Testis (tissue), 3 donors: ENCODE measurements around the gene ABCA3. TPM values are rescaled to one million over a fixed set of nuclear protein-coding genes. Genes with fewer than 3 reads are reported as not detected.

Experiments
- DNase-seq: peaks from one replicate; pipeline ENCODE4 v3.0.0-alpha.2; 2019
- H3K27ac ChIP-seq, 2 donors: fragments of 200-600 bp; sonication (generic); one replicate each; pipeline ENCODE4 v1.5.1; 2019
- H3K27me3 ChIP-seq: fragments of 200-600 bp; sonication (generic); one replicate; pipeline ENCODE4 v1.5.1; 2019
- H3K36me3 ChIP-seq: fragments of 200-600 bp; sonication (generic); one replicate; pipeline ENCODE4 v1.5.1; 2017; ENCODE audit warnings: low read depth; ENCODE audit errors: missing control alignments
- H3K4me1 ChIP-seq: fragments of 200-600 bp; sonication (generic); one replicate; pipeline ENCODE4 v1.5.1; 2019
- H3K4me3 ChIP-seq, 2 donors: fragments of 200-600 bp; sonication (generic); one replicate each; pipeline ENCODE4 v1.5.1; 2017 to 2019
- H3K9me3 ChIP-seq: fragments of 200-600 bp; sonication (generic); one replicate; pipeline ENCODE4 v1.5.1; 2017
- POLR2A ChIP-seq: fragments of 450-650 bp; IDR thresholded peaks from one replicate; pipeline ENCODE4 v1.6.1; 2017; ENCODE audit warnings: antibody characterized with exemption, mild to moderate bottlenecking, moderate library complexity
- WGBS, 2 donors: methylation state at CpG; one replicate each; pipeline ENCODE4 v1.1.5; 2018; 5-methylcytosine and 5-hydroxymethylcytosine counted together
- intact Hi-C: fragments of 100-400 bp; cut with DNase I; formaldehyde crosslinking; loops from one replicate; pipeline ENCODE4 v1.15.1; 2023; ENCODE audit warnings: low total_unique reads
- polyA plus RNA-seq: library from polyadenylated mRNA; stranded (reverse); fragments of 350-450 nt; fragmentation: Illumina TruSeq; extraction: RNeasy Lipid Tissue Mini Kit (QIAGEN cat#74804); gene quantifications from one replicate; pipeline ENCODE4 v1.2.3, GENCODE V29; 2014; ENCODE audit warnings: low read depth, low replicate concordance; ENCODE audit not compliant: insufficient read depth
- total RNA-seq, 2 donors: library from RNA; depleted of rRNA; stranded (reverse); fragments of >200 nt; gene quantifications; one replicate each; pipeline ENCODE4 v1.2.3, GENCODE V29; 2016
- TF ChIP-seq, protein P1 (sequence below), 3 experiments: fragments of 450-650 bp in 2 of 3; fragments of 200-600 bp in 1 of 3; sonication (generic) in 1 of 3; IDR thresholded peaks; one replicate each; pipeline ENCODE4 v1.5.1; 2016 to 2019; ENCODE audit warnings: antibody characterized with exemption in 3 of 3, mild to moderate bottlenecking in 2 of 3, moderate library complexity in 1 of 3

ABCA3 gene
- total and polyA plus RNA-seq, 3 donors from 2014 or later: 24.5 to 38.1 (median 35.1) TPM

DNA sequence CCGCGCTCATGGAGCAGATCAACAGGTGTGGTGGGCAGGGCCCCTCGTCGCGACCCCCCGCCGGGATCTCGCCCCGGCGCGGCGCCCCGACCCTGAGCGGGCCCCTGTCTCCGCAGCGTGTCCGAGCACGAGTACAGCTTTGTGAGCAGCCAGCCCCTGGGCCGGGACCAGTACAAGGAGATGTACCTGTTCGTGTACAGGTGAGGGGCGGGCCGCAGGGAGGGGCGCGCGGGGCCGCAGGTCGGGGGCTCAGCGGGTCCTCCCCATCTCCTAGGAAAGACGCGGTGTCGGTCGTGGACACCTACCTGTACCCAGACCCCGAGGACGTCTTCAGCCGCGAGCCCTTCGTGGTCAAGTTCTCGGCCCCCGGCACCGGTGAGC, 103.4 kb downstream of the ABCA3 start:
- no peaks in the 10 kb centered on the region for H3K27me3 ChIP-seq
- WGBS, 2 donors: 31% methylated on average over 20 of the region's 40 CpGs; no CpG with 5 or more reads in 1 of the 2 donors
- TF ChIP-seq, protein P1, sequence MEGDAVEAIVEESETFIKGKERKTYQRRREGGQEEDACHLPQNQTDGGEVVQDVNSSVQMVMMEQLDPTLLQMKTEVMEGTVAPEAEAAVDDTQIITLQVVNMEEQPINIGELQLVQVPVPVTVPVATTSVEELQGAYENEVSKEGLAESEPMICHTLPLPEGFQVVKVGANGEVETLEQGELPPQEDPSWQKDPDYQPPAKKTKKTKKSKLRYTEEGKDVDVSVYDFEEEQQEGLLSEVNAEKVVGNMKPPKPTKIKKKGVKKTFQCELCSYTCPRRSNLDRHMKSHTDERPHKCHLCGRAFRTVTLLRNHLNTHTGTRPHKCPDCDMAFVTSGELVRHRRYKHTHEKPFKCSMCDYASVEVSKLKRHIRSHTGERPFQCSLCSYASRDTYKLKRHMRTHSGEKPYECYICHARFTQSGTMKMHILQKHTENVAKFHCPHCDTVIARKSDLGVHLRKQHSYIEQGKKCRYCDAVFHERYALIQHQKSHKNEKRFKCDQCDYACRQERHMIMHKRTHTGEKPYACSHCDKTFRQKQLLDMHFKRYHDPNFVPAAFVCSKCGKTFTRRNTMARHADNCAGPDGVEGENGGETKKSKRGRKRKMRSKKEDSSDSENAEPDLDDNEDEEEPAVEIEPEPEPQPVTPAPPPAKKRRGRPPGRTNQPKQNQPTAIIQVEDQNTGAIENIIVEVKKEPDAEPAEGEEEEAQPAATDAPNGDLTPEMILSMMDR (IDR thresholded peaks at IDR 0.05): no peak
- no peak for TF ChIP-seq POLR2A
- no peaks in the 10 kb centered on the region for H3K36me3 ChIP-seq
- H3K27ac ChIP-seq: no peak overlapping the region
- H3K9me3 ChIP-seq: no peaks in the 10 kb centered on the region
- H3K4me1 ChIP-seq: peaks cover 9% of the 10 kb centered on the region
- intact Hi-C loops: no loop called here
- no peak for DNase-seq
- H3K4me3 ChIP-seq: peak overlapping the region; percentile 15 to 17

DNA sequence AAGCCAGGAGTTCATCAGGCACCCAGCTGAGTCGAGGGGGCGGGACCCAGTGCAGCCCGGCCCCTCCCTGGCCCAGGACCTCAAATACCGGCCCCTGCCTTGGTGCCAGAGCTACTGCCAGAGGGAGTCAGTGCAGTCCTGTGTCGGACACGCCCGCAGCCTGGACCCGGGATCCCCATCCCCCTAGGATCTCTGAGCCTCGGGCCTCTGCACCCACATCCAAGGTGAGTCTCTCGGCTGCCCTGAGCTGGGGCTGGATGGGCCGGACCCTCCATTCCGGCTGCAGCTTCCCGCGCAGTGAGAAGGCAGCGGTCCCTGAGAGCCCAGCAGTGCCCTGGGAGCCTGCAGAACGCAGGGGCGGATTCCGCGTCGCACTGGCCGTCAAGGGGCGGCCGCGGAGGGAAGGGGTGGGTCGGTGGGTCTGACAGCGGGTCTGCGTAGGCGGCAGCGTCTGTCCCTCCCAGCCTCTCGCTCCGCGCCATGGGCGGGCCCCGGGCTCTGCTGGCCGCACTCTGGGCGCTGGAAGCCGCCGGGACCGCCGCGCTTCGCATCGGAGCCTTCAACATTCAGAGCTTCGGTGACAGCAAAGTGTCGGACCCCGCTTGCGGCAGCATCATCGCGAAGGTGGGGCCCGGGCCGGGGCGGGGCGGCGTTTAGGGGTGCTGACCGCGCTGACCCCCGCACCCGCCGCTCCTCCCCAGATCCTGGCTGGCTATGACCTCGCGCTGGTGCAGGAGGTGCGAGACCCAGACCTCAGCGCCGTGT, 104.0 kb downstream of the ABCA3 start, which contains the start of gene DNASE1L2:
Gene DNASE1L2, plus strand, starts transcription at position 108 of the 765 bp plus-strand sequence. Its CDS starts 373 bp downstream, at position 481.
- H3K27ac ChIP-seq: no peak within 1 kb of the TSS
- H3K27me3 ChIP-seq: no peaks in the 10 kb centered on the region
- peaks cover 9% of the 10 kb centered on the region for H3K4me1 ChIP-seq
- no peak for TF ChIP-seq POLR2A
- TF ChIP-seq, protein P1 (IDR thresholded peaks at IDR 0.05): no peak
- peak within 1 kb of the TSS; percentile 15 to 17 for H3K4me3 ChIP-seq
- WGBS, 2 donors: 0 to 31% methylated on average over 8 to 27 of the region's 64 CpGs
- H3K9me3 ChIP-seq: no peaks in the 10 kb centered on the region
- DNase-seq: no peak
- H3K36me3 ChIP-seq: no peaks in the 10 kb centered on the region
- intact Hi-C loops: no loop called here

DNA sequence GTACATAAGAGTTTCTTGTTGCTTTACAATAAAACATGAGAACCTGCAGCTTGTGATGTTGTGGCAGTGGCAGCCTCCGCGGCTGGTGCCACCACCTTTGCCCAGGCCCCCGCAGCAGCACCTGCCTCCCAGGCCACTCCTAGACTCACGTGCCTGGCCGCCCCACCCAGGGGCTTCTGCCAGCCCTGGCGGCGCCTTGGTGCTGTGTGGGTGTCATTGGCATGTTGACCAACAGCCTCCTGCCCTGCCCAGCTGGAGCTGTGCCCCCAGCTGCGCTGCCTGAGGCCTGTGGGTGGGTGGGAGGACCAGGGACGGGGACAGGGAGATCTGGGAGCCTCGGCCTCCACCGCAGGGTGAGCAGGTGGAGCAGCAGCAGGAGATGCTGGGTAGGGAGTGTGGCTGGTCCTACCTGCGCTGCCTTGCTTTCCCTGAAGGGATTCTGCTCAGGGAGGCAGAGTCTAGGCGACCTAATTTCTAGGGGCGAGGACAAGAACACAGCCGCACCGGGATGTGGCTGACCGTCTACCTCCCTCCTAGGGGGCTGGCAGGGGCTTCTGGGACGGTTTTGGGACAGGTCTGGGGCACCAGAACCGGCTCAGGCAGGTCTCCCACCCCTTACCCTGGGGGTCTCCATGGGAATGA, 104.7 kb downstream of the ABCA3 start:
- no peak overlapping the region for H3K4me3 ChIP-seq
- no peak for TF ChIP-seq POLR2A
- TF ChIP-seq, protein P1 (IDR thresholded peaks at IDR 0.05): no peak
- no peaks in the 10 kb centered on the region for H3K9me3 ChIP-seq
- H3K36me3 ChIP-seq: no peaks in the 10 kb centered on the region
- H3K27me3 ChIP-seq: no peaks in the 10 kb centered on the region
- intact Hi-C loops: no loop called here
- no peak overlapping the region for H3K27ac ChIP-seq
- no peak for DNase-seq
- WGBS, 2 donors: 70 to 77% methylated on average over 13 to 19 of the region's 19 CpGs
- peaks cover 9% of the 10 kb centered on the region for H3K4me1 ChIP-seq

DNA sequence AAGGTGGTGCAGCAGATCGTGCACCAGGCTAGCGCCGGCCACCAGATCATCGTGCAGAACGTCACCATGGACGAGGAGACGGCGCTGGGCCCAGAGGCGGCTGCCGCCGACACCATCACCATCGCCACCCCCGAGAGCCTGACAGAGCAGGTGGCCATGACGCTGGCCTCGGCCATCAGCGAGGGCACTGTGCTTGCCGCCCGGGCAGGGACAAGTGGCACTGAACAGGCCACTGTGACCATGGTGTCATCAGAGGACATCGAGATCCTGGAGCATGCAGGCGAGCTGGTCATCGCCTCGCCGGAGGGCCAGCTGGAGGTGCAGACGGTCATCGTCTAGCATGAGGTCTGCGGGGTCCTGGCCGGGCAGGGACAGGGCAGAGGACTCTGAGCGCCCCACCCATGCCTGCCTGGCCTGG, 105.3 kb downstream of the ABCA3 start:
- no peak overlapping the region for H3K27ac ChIP-seq
- no peak for DNase-seq
- no peaks in the 10 kb centered on the region for H3K9me3 ChIP-seq
- H3K4me3 ChIP-seq: no peak overlapping the region
- no peaks in the 10 kb centered on the region for H3K27me3 ChIP-seq
- TF ChIP-seq, protein P1 (IDR thresholded peaks at IDR 0.05): no peak
- no peak for TF ChIP-seq POLR2A
- H3K36me3 ChIP-seq: no peaks in the 10 kb centered on the region
- WGBS, 2 donors: 88 to 92% methylated on average over 2 to 20 of the region's 28 CpGs
- intact Hi-C loops: no loop called here
- peaks cover 9% of the 10 kb centered on the region for H3K4me1 ChIP-seq
